Jurkat, Clone E6-1 (cell line): ENCODE results near the gene FEZF1.
"Not testable (repeated sequence)": the region's sequence is repeated elsewhere in the genome, so short reads cannot be mapped to it uniquely, and the experiment has no call there.

ENCODE experiments used
- DNase-seq: peaks from one replicate; pipeline ENCODE4 v3.0.0-alpha.2; 2011; ENCODE audit warnings: low read depth, low spot score
- H3K4me3 ChIP-seq: 2 replicates; pipeline ENCODE4 v1.5.1; 2011; ENCODE audit warnings: mild to moderate bottlenecking, low read length, control low read depth, moderate library complexity

Gene FEZF1

GRCh38 chr7:122290476-122290875 is 14.1 kb downstream of the FEZF1 start:
- H3K4me3 ChIP-seq: no peak overlapping the region
- no peak for DNase-seq

GRCh38 chr7:122289426-122289825 is 15.1 kb downstream of the FEZF1 start:
- no peak overlapping the region for H3K4me3 ChIP-seq
- no peak for DNase-seq

GRCh38 chr7:122284608-122285007 is 19.9 kb downstream of the FEZF1 start:
- DNase-seq, H3K4me3 ChIP-seq: not testable (repeated sequence)

- no peak overlapping the region for H3K4me3 ChIP-seq
- DNase-seq: no peak
Measured at GRCh38 chr7:122273117-122273516, 31.4 kb downstream of the FEZF1 start.

- H3K4me3 ChIP-seq: no peak overlapping the region
- no peak for DNase-seq
Measured at GRCh38 chr7:122269241-122269640, 35.3 kb downstream of the FEZF1 start.

GRCh38 chr7:122268101-122268500 is 36.4 kb downstream of the FEZF1 start:
- H3K4me3 ChIP-seq: no peak overlapping the region
- DNase-seq: no peak

- no peak for DNase-seq
- H3K4me3 ChIP-seq: no peak overlapping the region
Measured at GRCh38 chr7:122262246-122262645, 42.3 kb downstream of the FEZF1 start.

- DNase-seq: no peak
Measured at GRCh38 chr7:122261442-122261841, 43.1 kb downstream of the FEZF1 start.

GRCh38 chr7:122261016-122261415 is 43.5 kb downstream of the FEZF1 start:
- H3K4me3 ChIP-seq: no peak overlapping the region
- no peak for DNase-seq

More at GRCh38 chr7:122261442-122261841, 43.1 kb downstream of the FEZF1 start:
- no peak overlapping the region for H3K4me3 ChIP-seq

- H3K4me3 ChIP-seq: no peak overlapping the region
- no peak for DNase-seq
Measured at GRCh38 chr7:122260336-122260735, 44.2 kb downstream of the FEZF1 start.

- no peak overlapping the region for H3K4me3 ChIP-seq
- DNase-seq: no peak
Measured at GRCh38 chr7:122258971-122259370, 45.6 kb downstream of the FEZF1 start.

GRCh38 chr7:122257056-122257455 is 47.5 kb downstream of the FEZF1 start:
- H3K4me3 ChIP-seq: no peak overlapping the region
- DNase-seq: no peak

- no peak for DNase-seq
- no peak overlapping the region for H3K4me3 ChIP-seq
Measured at GRCh38 chr7:122256046-122256445, 48.5 kb downstream of the FEZF1 start.

- no peak for DNase-seq
- no peak overlapping the region for H3K4me3 ChIP-seq
Measured at GRCh38 chr7:122255454-122255853, 49.1 kb downstream of the FEZF1 start.
